NCI-H526 (cell line): ENCODE measurements around the gene CACNB2.
A peak's percentile ranks its signal among the peaks of the same experiment; 100 is the strongest.

ENCODE experiments used
- DNase-seq, 2 experiments: peaks; one replicate each; lab custom pipeline; 2025; lab: John Stamatoyannopoulos, UW

The CACNB2 gene

GRCh38 chr10:18450298-18450697 lies 310.1 kb downstream of the CACNB2 start:
- no peak for DNase-seq

DNA sequence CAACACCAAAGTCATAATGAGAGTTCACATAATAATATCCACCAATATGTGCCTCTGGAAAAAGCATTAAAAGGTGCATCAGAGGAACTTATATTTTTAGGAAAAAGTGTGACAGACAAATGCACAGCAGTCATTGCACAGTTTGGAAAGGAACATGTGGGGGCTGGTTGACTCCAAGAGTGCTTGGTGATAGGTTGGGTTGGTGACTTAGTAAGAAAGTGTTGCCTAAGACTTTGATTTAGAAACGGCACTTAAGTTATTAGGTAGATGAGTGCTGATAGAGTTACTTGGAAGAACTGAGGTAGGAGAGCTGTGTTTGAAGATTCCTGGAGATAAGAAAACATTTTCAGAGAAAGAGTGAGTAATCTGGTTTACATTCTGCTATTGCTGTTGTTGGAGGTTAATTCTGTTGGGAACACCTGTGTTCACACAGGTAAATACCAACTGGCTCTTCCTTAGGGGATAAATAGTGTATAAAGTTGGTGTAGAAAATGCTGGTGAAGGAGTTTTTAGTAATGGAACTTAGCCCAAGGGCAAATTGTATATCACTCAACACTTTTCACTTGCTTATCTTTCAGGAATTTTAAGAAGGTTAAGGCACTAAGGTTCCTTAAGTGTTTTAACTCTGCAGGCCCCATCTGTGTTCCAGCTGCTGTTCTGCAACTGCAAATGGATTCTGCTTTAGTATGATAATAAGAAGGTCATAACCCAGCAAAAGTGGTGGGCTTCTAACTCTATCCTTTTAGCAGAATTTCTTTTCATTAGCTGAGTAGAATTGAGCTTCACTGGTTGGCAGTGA lies 315.1 kb downstream of the CACNB2 start:
- DNase-seq: no peak

GRCh38 chr10:18456984-18457383 lies 316.8 kb downstream of the CACNB2 start:
- no peak for DNase-seq

GRCh38 chr10:18460032-18460431 lies 319.8 kb downstream of the CACNB2 start:
- no peak for DNase-seq

- no peak for DNase-seq
These were observed 323.5 kb downstream of the CACNB2 start for GRCh38 chr10:18463673-18464211.

GRCh38 chr10:18469125-18469524 lies 328.9 kb downstream of the CACNB2 start:
- no peak for DNase-seq

- peak; percentile 0 to 65 for DNase-seq
These were observed 332.8 kb downstream of the CACNB2 start for GRCh38 chr10:18472977-18473376.

DNA sequence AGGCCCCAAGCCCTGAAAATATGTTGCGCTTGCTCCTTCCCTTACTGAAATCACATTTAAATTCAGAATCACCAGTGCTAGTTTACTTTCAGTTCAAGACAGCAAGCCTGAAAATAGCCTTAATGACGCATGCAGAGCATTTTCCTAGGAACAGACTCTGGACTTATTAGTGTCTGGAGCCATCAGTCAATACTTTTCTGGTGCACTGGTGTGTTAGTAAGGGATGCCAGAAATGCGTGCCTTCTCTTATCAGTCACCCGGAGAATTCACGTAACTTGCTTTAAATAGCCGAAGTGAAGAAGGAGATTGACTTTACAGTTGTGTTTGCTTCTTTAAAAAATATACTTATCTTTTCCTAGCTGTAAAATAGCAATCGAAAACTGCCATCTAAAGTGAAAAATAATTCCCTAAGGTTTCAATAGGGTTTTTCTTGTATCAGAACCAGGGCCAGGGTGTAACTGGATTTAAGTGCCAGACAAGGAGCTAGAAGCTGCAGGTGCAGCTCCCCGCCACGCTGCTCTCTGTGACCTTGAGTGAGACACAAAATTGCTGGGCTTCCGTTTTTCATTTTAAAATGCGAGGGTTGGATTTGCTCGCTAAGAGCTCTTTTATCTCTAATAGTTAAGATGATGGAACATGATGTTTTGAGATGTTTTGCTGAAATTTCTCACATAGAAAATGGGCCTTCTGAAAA lies 333.3 kb downstream of the CACNB2 start:
- DNase-seq: no peak

- no peak for DNase-seq
These were observed 333.9 kb downstream of the CACNB2 start for GRCh38 chr10:18474118-18474455.

DNA sequence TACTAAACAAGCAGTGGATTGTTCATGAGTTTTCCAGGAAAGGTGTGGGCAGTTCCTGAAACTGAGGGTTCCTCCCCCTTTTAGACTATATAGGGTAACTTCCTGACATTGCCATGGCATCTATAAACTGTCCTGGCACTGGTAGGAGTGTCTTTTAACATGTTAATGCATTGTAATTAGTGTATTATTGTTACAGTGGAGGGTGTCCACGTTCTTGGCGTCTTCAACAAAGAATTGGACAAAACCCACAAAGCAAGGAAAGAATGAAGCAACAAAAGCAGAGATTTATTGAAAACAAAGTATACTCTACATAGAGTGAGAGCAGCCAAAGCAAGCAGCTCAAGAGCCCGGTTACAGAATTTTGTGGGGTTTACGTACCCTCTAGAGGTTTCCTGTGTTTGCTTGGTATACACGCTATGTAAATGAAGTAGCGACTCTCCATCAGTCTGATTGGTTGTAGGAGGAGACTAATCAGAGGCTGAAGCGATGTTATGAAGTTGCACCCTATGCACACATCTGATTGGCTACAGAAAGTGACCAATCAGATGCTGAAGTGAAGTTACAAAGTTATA lies 335.9 kb downstream of the CACNB2 start:
- DNase-seq: no peak

- DNase-seq: no peak
These were observed 338.1 kb downstream of the CACNB2 start for GRCh38 chr10:18478354-18478753.

DNA sequence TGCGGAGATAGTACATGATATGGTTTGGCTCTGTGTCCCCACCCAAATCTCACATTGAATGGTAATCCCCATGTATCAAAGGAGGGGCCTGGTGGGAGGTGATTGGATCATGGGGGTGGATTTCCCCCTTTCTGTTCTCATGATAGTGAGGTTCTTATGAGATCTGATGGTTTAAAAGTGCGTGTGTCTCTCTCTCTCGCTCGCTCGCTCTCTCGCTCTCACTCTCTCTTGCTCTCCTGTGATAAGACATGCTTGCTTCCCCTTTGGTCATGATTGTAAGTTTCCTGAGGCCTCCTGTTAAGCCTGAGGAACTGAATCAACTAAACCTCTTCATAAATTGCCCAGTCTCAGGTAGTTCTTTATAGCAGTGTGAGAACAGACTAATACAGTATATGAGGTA lies 339.3 kb downstream of the CACNB2 start:
- no peak for DNase-seq

GRCh38 chr10:18483516-18484186 lies 343.4 kb downstream of the CACNB2 start:
- no peak for DNase-seq

GRCh38 chr10:18486438-18486837 lies 346.2 kb downstream of the CACNB2 start:
- no peak for DNase-seq

GRCh38 chr10:18490755-18491154 lies 350.5 kb downstream of the CACNB2 start:
- DNase-seq: no peak

GRCh38 chr10:18497806-18498369 lies 357.7 kb downstream of the CACNB2 start:
- DNase-seq: peak; percentile 2 to 57

GRCh38 chr10:18498998-18499397 lies 358.8 kb downstream of the CACNB2 start:
- DNase-seq: no peak

DNA sequence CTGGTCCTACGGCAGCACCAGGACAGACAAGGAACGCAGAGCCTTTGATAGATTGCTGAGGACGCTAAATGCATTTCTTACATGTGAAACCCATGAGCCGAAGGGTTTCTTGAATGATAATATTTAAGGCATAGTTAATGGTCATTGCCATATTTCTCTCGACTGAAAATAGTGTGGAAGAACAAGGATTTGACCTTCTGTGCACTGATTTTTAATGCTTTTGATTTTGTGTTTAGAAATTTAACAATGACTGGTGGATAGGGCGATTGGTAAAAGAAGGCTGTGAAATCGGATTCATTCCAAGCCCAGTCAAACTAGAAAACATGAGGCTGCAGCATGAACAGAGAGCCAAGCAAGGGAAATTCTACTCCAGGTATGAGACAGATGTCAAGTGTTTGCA lies 360.4 kb downstream of the CACNB2 start:
- peak in 1 of 2 experiments; percentile 7 for DNase-seq

DNA sequence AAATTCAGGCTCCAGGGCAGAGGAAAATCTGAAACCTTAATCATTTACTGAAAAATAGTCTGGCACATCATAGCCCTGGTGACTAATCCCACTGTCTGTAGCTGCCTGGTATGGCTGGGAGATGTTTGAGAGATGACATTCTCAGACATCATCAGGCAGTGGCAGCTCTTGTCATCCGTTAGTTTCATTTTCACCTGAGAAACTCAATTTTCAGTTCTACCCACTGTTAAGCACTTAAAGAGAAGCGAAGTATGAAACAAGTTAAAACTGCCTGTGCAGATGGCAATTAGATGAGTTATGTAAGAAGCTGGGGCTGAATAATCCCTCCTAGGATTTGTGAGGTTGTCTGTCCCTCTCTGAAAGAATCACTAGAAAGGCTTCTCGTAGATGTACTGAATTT lies 361.0 kb downstream of the CACNB2 start:
- peak in 1 of 2 experiments; percentile 28 for DNase-seq

GRCh38 chr10:18501629-18502028 lies 361.4 kb downstream of the CACNB2 start:
- peak in 1 of 2 experiments; percentile 48 for DNase-seq

DNA sequence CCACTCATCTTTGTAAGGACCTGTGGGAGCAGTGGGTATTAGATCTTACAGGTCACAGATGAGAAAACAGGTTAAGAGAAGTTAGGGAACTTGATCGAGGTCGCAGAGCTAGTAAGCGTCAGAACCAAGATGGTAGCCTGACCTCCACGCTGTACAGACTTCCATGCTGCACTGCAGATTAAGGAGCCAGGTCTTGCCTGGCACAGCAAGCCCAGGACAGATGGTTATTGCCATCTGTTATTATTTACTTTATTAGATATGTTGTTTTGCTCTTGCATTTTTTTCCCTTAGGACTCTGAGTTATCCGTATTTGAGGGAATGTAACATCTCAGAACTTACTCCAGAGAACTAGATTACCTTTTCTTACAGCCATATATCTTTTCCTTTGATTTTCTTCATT lies 363.9 kb downstream of the CACNB2 start:
- no peak for DNase-seq
